Fibroblast of lung (primary cell): ENCODE measurements around the gene CYLC2. TPM values are rescaled to one million over a fixed set of nuclear protein-coding genes. Genes with fewer than 3 reads are reported as not detected.

Source experiments
- DNase-seq, 2 donors: peaks; one replicate each; pipeline versions ENCODE4 v3.0.0 to v3.0.0-alpha.2; 2010; ENCODE audit warnings: low read depth in 2 of 2
- H2AFZ ChIP-seq: 2 replicates; pipeline ENCODE4 v1.5.1; 2012; ENCODE audit warnings: low read length, control low read depth, inconsistent platforms
- H3K27ac ChIP-seq: 2 replicates; pipeline ENCODE4 v1.5.1; 2011; ENCODE audit warnings: low read length, control low read depth; ENCODE audit not compliant: insufficient read depth
- H3K27me3 ChIP-seq: 2 replicates; pipeline ENCODE4 v1.5.1; 2011; ENCODE audit warnings: mild to moderate bottlenecking, low read length; ENCODE audit not compliant: control insufficient read depth, insufficient read depth
- H3K36me3 ChIP-seq: 2 replicates; pipeline ENCODE4 v1.5.1; 2011; ENCODE audit warnings: low read length; ENCODE audit not compliant: control insufficient read depth, insufficient read depth
- H3K4me1 ChIP-seq: 2 replicates; pipeline ENCODE4 v1.5.1; 2011; ENCODE audit warnings: low read length; ENCODE audit not compliant: control insufficient read depth, insufficient read depth; ENCODE audit errors: extremely low read depth
- H3K4me2 ChIP-seq: 2 replicates; pipeline ENCODE4 v1.5.1; 2011; ENCODE audit warnings: low read length, control low read depth; ENCODE audit not compliant: insufficient read depth; ENCODE audit errors: extremely low read depth
- H3K4me3 ChIP-seq, 4 experiments: fragments of 200-600 bp in 1 of 4; sonication (generic) in 1 of 4; replicated peaks in 1 of 4; 2 replicates each; pipeline ENCODE4 v1.5.1; 2011 to 2016; ENCODE audit warnings: low read length in 4 of 4, low read depth in 3 of 4, mild to moderate bottlenecking in 3 of 4, control low read depth in 2 of 4, inconsistent platforms in 1 of 4, mixed read lengths in 1 of 4; ENCODE audit not compliant: insufficient read depth in 1 of 4; ENCODE audit errors: control extremely low read depth in 1 of 4
- H3K79me2 ChIP-seq: 2 replicates; pipeline ENCODE4 v1.5.1; 2012; ENCODE audit warnings: mild to moderate bottlenecking, low read length, inconsistent platforms; ENCODE audit not compliant: control insufficient read depth, insufficient read depth
- H3K9ac ChIP-seq: 2 replicates; pipeline ENCODE4 v1.5.1; 2011; ENCODE audit warnings: mild to moderate bottlenecking, low read length, control low read depth; ENCODE audit not compliant: insufficient read depth
- H3K9me3 ChIP-seq: 2 replicates; pipeline ENCODE4 v1.5.1; 2012; ENCODE audit warnings: low read depth, low read length; ENCODE audit not compliant: control insufficient read depth, insufficient read depth
- H4K20me1 ChIP-seq: 2 replicates; pipeline ENCODE4 v1.5.1; 2011; ENCODE audit warnings: low read length; ENCODE audit not compliant: control insufficient read depth, insufficient read depth; ENCODE audit errors: extremely low read depth
- EZH2 ChIP-seq: IDR thresholded peaks from 2 replicates; pipeline ENCODE4 v1.5.1; 2012; ENCODE audit warnings: low read length, control low read depth, mild to moderate bottlenecking; ENCODE audit errors: missing control alignments
- polyA plus RNA-seq, 2 donors: library from polyadenylated mRNA; depleted of rRNA in 1 of 2; stranded (reverse) in 1 of 2; unstranded in 1 of 2; fragments of >200 nt; gene quantifications; 2 replicates each; pipeline ENCODE4 v1.2.1, GENCODE V29; 2011 to 2012; ENCODE audit warnings: missing spikeins in 1 of 2
- total RNA-seq: library from RNA; depleted of rRNA; stranded (reverse); fragments of >200 nt; gene quantifications from 2 replicates; pipeline ENCODE4 v1.2.1, GENCODE V29; 2014
- TF ChIP-seq, protein P1 (sequence below), 2 donors: IDR thresholded peaks in 1 of 2; conservative IDR thresholded peaks in 1 of 2; 1 replicate in 1 of 2; 2 replicates in 1 of 2; pipeline ENCODE4 v1.5.1; 2011 to 2012; ENCODE audit warnings: low read length in 2 of 2, control low read depth in 1 of 2, inconsistent platforms in 1 of 2, low read depth in 1 of 2, mild to moderate bottlenecking in 1 of 2

The CYLC2 gene
- total and polyA plus RNA-seq, 2 donors (not counting 1 experiment from before 2014, with no cell fraction given) = not detected

DNA sequence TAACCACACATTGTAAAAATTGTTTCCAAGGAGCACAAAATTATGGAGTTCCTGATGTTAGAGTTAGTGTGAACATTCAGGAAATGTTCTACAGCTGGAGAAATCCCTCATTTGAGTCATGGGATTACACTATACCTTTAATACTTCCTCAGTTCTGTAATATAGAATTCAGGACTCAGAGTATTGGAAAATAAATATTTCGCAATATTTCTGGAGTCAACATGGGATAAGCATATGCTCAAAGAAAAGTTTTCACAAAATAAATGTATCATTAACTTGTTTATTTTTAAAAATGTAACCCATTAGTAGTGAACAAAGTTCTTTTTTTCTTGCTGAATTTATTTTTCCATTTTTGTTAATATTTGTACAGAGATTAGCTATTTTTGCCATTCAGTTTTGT lies 8.6 kb downstream of the CYLC2 start:
- Histone ChIP-seq H3K4me2 (no peak overlapping the region), H3K79me2 (no peaks in the 10 kb centered on the region), H4K20me1 (no peaks in the 10 kb centered on the region), H3K27ac (no peak overlapping the region), H3K9ac (no peak overlapping the region), H3K27me3 (no peaks in the 10 kb centered on the region), H3K4me1 (no peaks in the 10 kb centered on the region), H3K36me3 (no peaks in the 10 kb centered on the region), H3K9me3 (no peaks in the 10 kb centered on the region), H3K4me3 (no peak overlapping the region), H2AFZ (no peak overlapping the region)
- DNase-seq = no peak
- TF ChIP-seq EZH2 = no peak
- TF ChIP-seq, protein P1, sequence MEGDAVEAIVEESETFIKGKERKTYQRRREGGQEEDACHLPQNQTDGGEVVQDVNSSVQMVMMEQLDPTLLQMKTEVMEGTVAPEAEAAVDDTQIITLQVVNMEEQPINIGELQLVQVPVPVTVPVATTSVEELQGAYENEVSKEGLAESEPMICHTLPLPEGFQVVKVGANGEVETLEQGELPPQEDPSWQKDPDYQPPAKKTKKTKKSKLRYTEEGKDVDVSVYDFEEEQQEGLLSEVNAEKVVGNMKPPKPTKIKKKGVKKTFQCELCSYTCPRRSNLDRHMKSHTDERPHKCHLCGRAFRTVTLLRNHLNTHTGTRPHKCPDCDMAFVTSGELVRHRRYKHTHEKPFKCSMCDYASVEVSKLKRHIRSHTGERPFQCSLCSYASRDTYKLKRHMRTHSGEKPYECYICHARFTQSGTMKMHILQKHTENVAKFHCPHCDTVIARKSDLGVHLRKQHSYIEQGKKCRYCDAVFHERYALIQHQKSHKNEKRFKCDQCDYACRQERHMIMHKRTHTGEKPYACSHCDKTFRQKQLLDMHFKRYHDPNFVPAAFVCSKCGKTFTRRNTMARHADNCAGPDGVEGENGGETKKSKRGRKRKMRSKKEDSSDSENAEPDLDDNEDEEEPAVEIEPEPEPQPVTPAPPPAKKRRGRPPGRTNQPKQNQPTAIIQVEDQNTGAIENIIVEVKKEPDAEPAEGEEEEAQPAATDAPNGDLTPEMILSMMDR (conservative IDR thresholded peaks at IDR 0.05 in 1 of 2, IDR thresholded peaks at IDR 0.05 in 1 of 2; ENCODE audit: low read depth in 1 of 2, low read length in 2 of 2) = no peak

DNA sequence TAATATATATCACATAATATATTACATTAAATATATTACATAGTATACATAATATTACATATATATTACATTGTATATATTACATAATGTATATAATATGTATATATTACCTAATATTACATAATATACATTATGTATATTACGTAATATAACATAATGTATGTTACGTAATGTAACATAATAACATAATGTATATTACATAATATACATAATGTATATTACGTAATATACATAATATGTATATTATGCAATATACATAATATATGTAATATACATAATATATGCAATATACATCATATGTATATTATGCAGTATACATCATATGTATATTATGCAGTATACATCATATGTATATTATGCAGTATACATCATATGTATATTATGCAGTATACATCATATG lies 19.1 kb downstream of the CYLC2 start:
- no peaks in the 10 kb centered on the region for H4K20me1 ChIP-seq
- H3K27me3 ChIP-seq = no peaks in the 10 kb centered on the region
- no peaks in the 10 kb centered on the region for H3K36me3 ChIP-seq
- no peak for TF ChIP-seq EZH2
- TF ChIP-seq, protein P1 (conservative IDR thresholded peaks at IDR 0.05 in 1 of 2, IDR thresholded peaks at IDR 0.05 in 1 of 2; ENCODE audit: low read depth in 1 of 2, low read length in 2 of 2) = no peak
- no peaks in the 10 kb centered on the region for H3K4me1 ChIP-seq
- no peak overlapping the region for H3K4me3 ChIP-seq
- no peak for DNase-seq
- H3K4me2 ChIP-seq = no peak overlapping the region
- no peaks in the 10 kb centered on the region for H3K9me3 ChIP-seq
- no peaks in the 10 kb centered on the region for H3K79me2 ChIP-seq
- no peak overlapping the region for H3K27ac ChIP-seq
- H2AFZ ChIP-seq = no peak overlapping the region
- H3K9ac ChIP-seq = no peak overlapping the region

DNA sequence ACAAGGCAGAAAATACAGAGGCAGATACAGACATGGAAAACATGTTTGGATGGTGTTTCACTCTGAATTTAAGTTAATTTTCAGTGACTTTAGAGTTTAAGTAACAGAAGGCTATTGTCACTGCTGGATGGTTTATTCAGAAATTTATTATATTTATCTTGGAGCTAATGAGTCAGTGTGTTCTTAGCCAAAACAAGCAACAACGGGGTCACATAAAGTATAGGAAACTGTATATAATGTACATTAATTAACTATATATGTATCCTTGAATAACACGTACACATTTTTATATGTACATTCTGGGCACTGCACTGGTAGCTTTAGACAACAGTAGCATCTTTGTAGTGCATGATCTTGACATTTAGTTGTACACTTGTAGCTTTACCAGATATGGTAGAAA lies 30.7 kb downstream of the CYLC2 start:
- no peaks in the 10 kb centered on the region for H3K4me1 ChIP-seq
- DNase-seq = no peak
- no peaks in the 10 kb centered on the region for H3K36me3 ChIP-seq
- H3K9ac ChIP-seq = no peak overlapping the region
- H3K4me2 ChIP-seq = no peak overlapping the region
- TF ChIP-seq, protein P1 (conservative IDR thresholded peaks at IDR 0.05 in 1 of 2, IDR thresholded peaks at IDR 0.05 in 1 of 2; ENCODE audit: low read depth in 1 of 2, low read length in 2 of 2) = no peak
- no peak for TF ChIP-seq EZH2
- no peaks in the 10 kb centered on the region for H3K9me3 ChIP-seq
- H3K79me2 ChIP-seq = no peaks in the 10 kb centered on the region
- no peak overlapping the region for H2AFZ ChIP-seq
- H3K27me3 ChIP-seq = no peaks in the 10 kb centered on the region
- no peak overlapping the region for H3K27ac ChIP-seq
- no peaks in the 10 kb centered on the region for H4K20me1 ChIP-seq
- H3K4me3 ChIP-seq = no peak overlapping the region
